Astrocyte (in vitro differentiated cells and primary cell): Measurements from ENCODE around the gene CAMK1D. TPM values are rescaled to one million over a fixed set of nuclear protein-coding genes. Genes with fewer than 3 reads are reported as not detected.

Experiments
- DNase-seq: peaks from one replicate; pipeline ENCODE4 v3.0.0-alpha.2; 2010; ENCODE audit warnings: low read depth
- FAIRE-seq: peaks from 2 replicates; lab custom pipeline; 2011; peaks lifted over from hg19 to GRCh38; lab: Jason Lieb, UNC
- H2AFZ ChIP-seq: 2 replicates; pipeline ENCODE4 v1.6.0; 2012; ENCODE audit warnings: low read depth, low read length, inconsistent platforms
- H3K27ac ChIP-seq: 2 replicates; pipeline ENCODE4 v1.5.1; 2011; ENCODE audit warnings: low read depth, low read length, inconsistent platforms
- H3K27me3 ChIP-seq: 2 replicates; pipeline ENCODE4 v1.6.0; 2011; ENCODE audit warnings: low read length, inconsistent platforms; ENCODE audit not compliant: insufficient read depth
- H3K36me3 ChIP-seq: 2 replicates; pipeline ENCODE4 v1.5.1; 2011; ENCODE audit warnings: low read length, inconsistent platforms; ENCODE audit not compliant: insufficient read depth
- H3K4me1 ChIP-seq: 2 replicates; pipeline ENCODE4 v1.5.1; 2011; ENCODE audit warnings: low read length, inconsistent platforms; ENCODE audit not compliant: insufficient read depth
- H3K4me2 ChIP-seq: 2 replicates; pipeline ENCODE4 v1.6.0; 2012; ENCODE audit warnings: low read length, inconsistent platforms
- H3K4me3 ChIP-seq: 2 replicates; pipeline ENCODE4 v1.5.1; 2011; ENCODE audit warnings: low read depth, mild to moderate bottlenecking, low read length, inconsistent platforms; ENCODE audit not compliant: insufficient read depth
- H3K79me2 ChIP-seq: 2 replicates; pipeline ENCODE4 v1.6.0; 2012; ENCODE audit warnings: mild to moderate bottlenecking, low read length, inconsistent platforms; ENCODE audit not compliant: insufficient read depth
- H3K9ac ChIP-seq: 2 replicates; pipeline ENCODE4 v1.6.0; 2012; ENCODE audit warnings: mild to moderate bottlenecking, low read length, inconsistent platforms
- H3K9me3 ChIP-seq: 2 replicates; pipeline ENCODE4 v1.5.1; 2012; ENCODE audit warnings: low read depth, mild to moderate bottlenecking, low read length, inconsistent platforms; ENCODE audit not compliant: insufficient read depth
- H4K20me1 ChIP-seq: 2 replicates; pipeline ENCODE4 v1.6.0; 2012; ENCODE audit warnings: low read length, inconsistent platforms; ENCODE audit not compliant: insufficient read depth
- H3K27ac Mint-ChIP-seq: one replicate; pipeline ENCODE4 v1.8.0; 2021; ENCODE audit warnings: mild to moderate bottlenecking, mixed read lengths; ENCODE audit not compliant: unreplicated experiment
- H3K27me3 Mint-ChIP-seq: one replicate; pipeline ENCODE4 v1.8.0; 2021; ENCODE audit warnings: low read depth, mixed read lengths; ENCODE audit not compliant: unreplicated experiment
- H3K36me3 Mint-ChIP-seq: one replicate; pipeline ENCODE4 v1.8.0; 2021; ENCODE audit warnings: low read depth, mixed read lengths; ENCODE audit not compliant: unreplicated experiment
- H3K4me1 Mint-ChIP-seq: one replicate; pipeline ENCODE4 v1.8.0; 2021; ENCODE audit warnings: low read depth, mixed read lengths; ENCODE audit not compliant: unreplicated experiment
- H3K4me3 Mint-ChIP-seq: one replicate; pipeline ENCODE4 v1.8.0; 2021; ENCODE audit warnings: mild to moderate bottlenecking, moderate library complexity, mixed read lengths; ENCODE audit not compliant: unreplicated experiment
- H3K9me3 Mint-ChIP-seq: one replicate; pipeline ENCODE4 v1.8.0; 2021; ENCODE audit warnings: mild to moderate bottlenecking, mixed read lengths; ENCODE audit not compliant: unreplicated experiment
- EZH2 ChIP-seq: IDR thresholded peaks from 2 replicates; pipeline ENCODE4 v1.6.1; 2012; ENCODE audit warnings: mild to moderate bottlenecking, low read length, inconsistent platforms; ENCODE audit not compliant: insufficient read depth
- total RNA-seq: library from RNA; stranded (reverse); gene quantifications from 2 replicates; pipeline ENCODE4 v1.2.1, GENCODE V29; 2021
- TF ChIP-seq, protein P1 (sequence below): IDR thresholded peaks from 2 replicates; pipeline ENCODE4 v1.5.1; 2011; ENCODE audit warnings: low read depth, mild to moderate bottlenecking, inconsistent platforms, low read length, moderate library complexity; ENCODE audit not compliant: insufficient read depth

CAMK1D gene
- total RNA-seq, 1 donor from 2014 or later: 23.6 TPM

DNA sequence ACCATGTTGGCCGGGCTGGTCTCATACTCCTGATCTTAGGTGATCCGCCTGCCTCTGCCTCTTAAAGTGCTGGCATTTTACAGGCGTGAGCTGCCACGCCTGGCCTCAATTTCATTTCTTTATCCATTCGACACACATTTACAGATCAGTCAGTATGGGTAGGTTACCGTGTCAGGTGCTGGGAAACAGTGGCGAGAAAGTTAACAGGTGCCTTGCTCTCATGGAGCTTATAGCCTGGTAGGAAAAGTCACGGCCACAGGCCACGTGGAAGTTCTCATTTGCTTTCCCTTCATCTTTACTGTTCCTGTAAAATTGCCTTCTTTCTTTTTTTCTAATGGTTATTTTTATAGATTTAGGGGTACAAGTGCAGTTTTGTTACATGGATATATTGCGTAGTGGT lies 2.6 kb upstream of the CAMK1D start:
- Histone ChIP-seq H3K36me3 (no peaks in the 10 kb centered on the region), H3K9ac (no peak overlapping the region), H3K27me3 (no peaks in the 10 kb centered on the region), H3K79me2 (peaks cover 18% of the 10 kb centered on the region), H2AFZ (no peak overlapping the region), H3K4me3 (no peak overlapping the region), H3K4me1 (peaks cover 19% of the 10 kb centered on the region), H3K27ac (no peak overlapping the region), H3K4me2 (no peak overlapping the region), H3K9me3 (no peaks in the 10 kb centered on the region), H4K20me1 (peaks cover 17% of the 10 kb centered on the region)
- TF ChIP-seq EZH2: no peak
- TF ChIP-seq, protein P1, sequence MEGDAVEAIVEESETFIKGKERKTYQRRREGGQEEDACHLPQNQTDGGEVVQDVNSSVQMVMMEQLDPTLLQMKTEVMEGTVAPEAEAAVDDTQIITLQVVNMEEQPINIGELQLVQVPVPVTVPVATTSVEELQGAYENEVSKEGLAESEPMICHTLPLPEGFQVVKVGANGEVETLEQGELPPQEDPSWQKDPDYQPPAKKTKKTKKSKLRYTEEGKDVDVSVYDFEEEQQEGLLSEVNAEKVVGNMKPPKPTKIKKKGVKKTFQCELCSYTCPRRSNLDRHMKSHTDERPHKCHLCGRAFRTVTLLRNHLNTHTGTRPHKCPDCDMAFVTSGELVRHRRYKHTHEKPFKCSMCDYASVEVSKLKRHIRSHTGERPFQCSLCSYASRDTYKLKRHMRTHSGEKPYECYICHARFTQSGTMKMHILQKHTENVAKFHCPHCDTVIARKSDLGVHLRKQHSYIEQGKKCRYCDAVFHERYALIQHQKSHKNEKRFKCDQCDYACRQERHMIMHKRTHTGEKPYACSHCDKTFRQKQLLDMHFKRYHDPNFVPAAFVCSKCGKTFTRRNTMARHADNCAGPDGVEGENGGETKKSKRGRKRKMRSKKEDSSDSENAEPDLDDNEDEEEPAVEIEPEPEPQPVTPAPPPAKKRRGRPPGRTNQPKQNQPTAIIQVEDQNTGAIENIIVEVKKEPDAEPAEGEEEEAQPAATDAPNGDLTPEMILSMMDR: no peak
- Mint-ChIP-seq H3K4me1 (peaks cover 2% of the 10 kb centered on the region), H3K36me3 (no peaks in the 10 kb centered on the region), H3K27ac (no peak overlapping the region), H3K27me3 (peaks cover 6% of the 10 kb centered on the region), H3K4me3 (no peak overlapping the region), H3K9me3 (no peaks in the 10 kb centered on the region)
- no peak for DNase-seq
- no peak for FAIRE-seq

DNA sequence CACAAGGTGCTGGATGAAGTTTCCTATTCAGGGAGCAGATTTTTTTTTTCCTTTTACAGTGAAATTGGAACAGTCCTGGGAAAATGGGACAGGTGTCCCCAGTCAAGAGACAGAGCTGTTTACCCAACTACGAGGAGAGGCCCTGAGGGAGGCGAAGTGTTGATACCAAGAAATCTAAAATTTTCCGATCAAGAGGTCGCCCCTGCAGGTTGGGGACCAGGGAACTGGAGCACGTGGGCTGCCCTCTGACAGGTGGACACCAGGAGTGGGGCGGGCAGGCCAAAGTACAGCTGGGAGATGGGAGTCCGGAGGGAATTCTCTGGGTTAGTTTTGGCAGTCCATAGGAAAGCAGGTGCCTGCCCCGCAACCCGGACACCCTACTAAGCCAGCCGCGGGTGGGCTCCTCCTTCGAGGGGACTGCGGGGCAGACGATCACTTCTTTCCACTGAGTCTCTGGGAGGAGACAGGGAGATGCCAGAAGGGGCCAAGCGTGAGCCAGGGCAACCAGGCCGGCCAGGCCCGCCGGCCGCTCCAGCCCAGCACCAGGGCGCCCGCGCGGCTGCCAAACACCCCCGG lies 965 bp upstream of the CAMK1D start:
- peak overlapping the region; percentile 43 for H3K27ac Mint-ChIP-seq
- no peak for FAIRE-seq
- no peaks in the 10 kb centered on the region for H3K9me3 Mint-ChIP-seq

More for the DNA sequence above, 965 bp upstream of the CAMK1D start:
- H3K27me3 ChIP-seq: peaks cover 2% of the 10 kb centered on the region
- H3K27ac ChIP-seq: no peak overlapping the region
- H3K9me3 ChIP-seq: no peaks in the 10 kb centered on the region
- DNase-seq: no peak
- H3K36me3 ChIP-seq: no peaks in the 10 kb centered on the region
- Mint-ChIP-seq H3K4me3 (peak overlapping the region; percentile 76), H3K27me3 (peaks cover 6% of the 10 kb centered on the region), H3K36me3 (no peaks in the 10 kb centered on the region), H3K4me1 (peaks cover 4% of the 10 kb centered on the region)
- peaks cover 19% of the 10 kb centered on the region for H3K4me1 ChIP-seq
- H3K4me2 ChIP-seq: peak overlapping the region; percentile 100
- H3K4me3 ChIP-seq: peak overlapping the region; percentile 57
- TF ChIP-seq EZH2: no peak
- TF ChIP-seq, protein P1: no peak
- H3K9ac ChIP-seq: peak overlapping the region; percentile 93
- H4K20me1 ChIP-seq: peaks cover 32% of the 10 kb centered on the region
- H3K79me2 ChIP-seq: peaks cover 32% of the 10 kb centered on the region
- peak overlapping the region; percentile 63 for H2AFZ ChIP-seq
